K562 (cell line): ENCODE measurements around the gene DNASE1L2. TPM values are rescaled to one million over a fixed set of nuclear protein-coding genes. Genes with fewer than 3 reads are reported as not detected.

Source experiments
- ATAC-seq: fragments of 200-7000 bp; cut with Tn5 transposase; 3 replicates; pipeline ENCODE4 v1.9.1; 2020; ENCODE audit warnings: moderate library complexity
- BruUV-seq: library from RNA; stranded (reverse); fragments of 400-500 nt; replicated peaks from 2 replicates; lab custom pipeline; 2021; lab: Mats Ljungman, UMichigan
- CTCF ChIA-PET: fragments of 300-600 bp; formaldehyde crosslinking; extraction: SDS; loops from one replicate; lab custom pipeline; 2021; ENCODE audit warnings: low intra/inter-chr PET ratio; lab: Yijun Ruan, JAX
- POLR2A ChIA-PET: fragments of 300-600, 350-650 bp; sonication (Branson Sonifier 250); formaldehyde crosslinking; extraction: SDS; loops from one replicate; lab custom pipeline; 2021; ENCODE audit warnings: antibody characterized with exemption, inconsistent platforms; lab: Yijun Ruan, JAX
- DNase-seq, 4 experiments: peaks; one replicate each; pipeline versions ENCODE4 v3.0.0 to v3.0.0-alpha.2; 2011 to 2018; ENCODE audit warnings: low spot score in 3 of 4, mixed read lengths in 3 of 4; ENCODE audit errors: extremely low read depth in 1 of 4
- FAIRE-seq: peaks from 2 replicates; lab custom pipeline; 2011; peaks lifted over from hg19 to GRCh38; lab: Jason Lieb, UNC
- H2AFZ ChIP-seq: 2 replicates; pipeline ENCODE4 v1.6.0; 2011; ENCODE audit warnings: low read depth, low read length, control low read depth, inconsistent platforms
- H3K27ac ChIP-seq: fragments of 200-600 bp; 3 replicates; pipeline ENCODE4 v1.8.0; 2011; ENCODE audit warnings: low read depth, mild to moderate bottlenecking, control low read depth, inconsistent platforms, low read length, moderate library complexity, mixed read lengths; ENCODE audit errors: extremely low read depth
- H3K27me3 ChIP-seq, 2 experiments: fragments of 300-600 bp in 1 of 2; 2 replicates in 1 of 2; 3 replicates in 1 of 2; pipeline versions ENCODE4 v1.6.0 to v1.8.0; 2011; ENCODE audit warnings: inconsistent platforms in 2 of 2, low read length in 2 of 2, mild to moderate bottlenecking in 1 of 2, mixed read lengths in 1 of 2, moderate library complexity in 1 of 2; ENCODE audit not compliant: control insufficient read depth in 2 of 2, insufficient read depth in 2 of 2
- H3K36me3 ChIP-seq: fragments of 300-600 bp; 3 replicates; pipeline ENCODE4 v1.8.0; 2011; ENCODE audit warnings: mild to moderate bottlenecking, low read length, inconsistent platforms; ENCODE audit not compliant: control insufficient read depth, insufficient read depth
- H3K4me1 ChIP-seq, 2 experiments: fragments of 200-600 bp in 1 of 2; replicated peaks in 1 of 2; 2 replicates in 1 of 2; 3 replicates in 1 of 2; pipeline versions ENCODE4 v1.5.1 to v1.8.0; 2011; ENCODE audit warnings: inconsistent platforms in 2 of 2, low read length in 2 of 2, mild to moderate bottlenecking in 1 of 2, mixed read lengths in 1 of 2, moderate library complexity in 1 of 2; ENCODE audit not compliant: control insufficient read depth in 2 of 2, insufficient read depth in 2 of 2
- H3K4me2 ChIP-seq: 2 replicates; pipeline ENCODE4 v1.6.1; 2011; ENCODE audit warnings: low read length, control low read depth, inconsistent platforms, mixed read lengths; ENCODE audit not compliant: insufficient read depth
- H3K4me3 ChIP-seq: fragments of 200-600 bp; sonication (generic), shearing (Covaris generic); 2 replicates; pipeline ENCODE4 v1.5.1; 2016; ENCODE audit warnings: control low read depth, inconsistent platforms
- H3K79me2 ChIP-seq: fragments of 200-600 bp; 3 replicates; pipeline ENCODE4 v1.8.0; 2011; ENCODE audit warnings: low read length, inconsistent platforms; ENCODE audit not compliant: control insufficient read depth, insufficient read depth
- H3K9ac ChIP-seq, 2 experiments: 2 replicates each; pipeline versions ENCODE4 v1.6.0 to v1.6.1; 2011; ENCODE audit warnings: low read depth in 2 of 2, low read length in 2 of 2, control low read depth in 1 of 2, inconsistent platforms in 1 of 2, mild to moderate bottlenecking in 1 of 2, mixed read lengths in 1 of 2; ENCODE audit not compliant: insufficient read depth in 1 of 2
- H3K9me1 ChIP-seq: one replicate; pipeline ENCODE4 v1.6.0; 2011; ENCODE audit warnings: inconsistent platforms, mild to moderate bottlenecking, low read length, moderate library complexity; ENCODE audit not compliant: control insufficient read depth, insufficient read depth
- H3K9me3 ChIP-seq: replicated peaks from 2 replicates; pipeline ENCODE4 v1.5.1; 2011; ENCODE audit warnings: low read depth, low read length, inconsistent platforms; ENCODE audit not compliant: control insufficient read depth, insufficient read depth
- H4K20me1 ChIP-seq: replicated peaks from 2 replicates; pipeline ENCODE4 v1.6.1; 2011; ENCODE audit warnings: low read length, inconsistent platforms, mixed read lengths; ENCODE audit not compliant: control insufficient read depth, insufficient read depth
- HMG20A ChIP-seq: fragments of 450-650 bp; formaldehyde crosslinking; conservative IDR thresholded peaks from 2 replicates; pipeline ENCODE4 v1.4.0; 2020; ENCODE audit warnings: mild to moderate bottlenecking, mixed read lengths
- POLR2G ChIP-seq: fragments of 200-400 bp; formaldehyde crosslinking; IDR thresholded peaks from 2 replicates; pipeline ENCODE4 v1.6.1; 2017; ENCODE audit warnings: low read depth, mild to moderate bottlenecking, antibody characterized with exemption, low read length, moderate library complexity
- WGBS: fragments of 100-300 bp; shearing (Covaris generic); methylation state at CpG from one replicate; pipeline ENCODE4 v1.1.6; 2016; ENCODE audit warnings: low coverage, mixed read lengths; ENCODE audit not compliant: insufficient coverage; ENCODE audit errors: missing lambda C conversion rate; 5-methylcytosine and 5-hydroxymethylcytosine counted together
- in situ Hi-C: fragments of 300-500 bp; cut with MboI; formaldehyde crosslinking; loops from 4 replicates; pipeline ENCODE4 v1.15.0; 2018; ENCODE audit warnings: inconsistent platforms, mixed read lengths
- intact Hi-C: fragments of 100-400 bp; cut with micrococcal nuclease; formaldehyde crosslinking; loops from 2 replicates; pipeline ENCODE4 v1.14.2; 2022
- polyA plus RNA-seq, 8 experiments: library from polyadenylated mRNA; depleted of rRNA in 4 of 8; stranded (reverse) in 5 of 8; unstranded in 3 of 8; fragments of >200 nt; fragmentation: Nextera tagmentation in 2 of 8; fragmentation: Illumina TruSeq in 1 of 8; extraction: Ambion mirVana in 2 of 8; extraction: Trizol in 1 of 8; gene quantifications; 2 replicates each; pipeline versions ENCODE4 v1.2.1 to v1.2.3, GENCODE V29; 2011 to 2014; ENCODE audit warnings: inconsistent platforms in 1 of 8, missing spikeins in 1 of 8
- total RNA-seq, 7 experiments: library from RNA; depleted of rRNA in 6 of 7; stranded (reverse); fragments of >200 nt in 6 of 7; fragmentation: Illumina TruSeq in 2 of 7; extraction: Trizol in 2 of 7; gene quantifications; 2 replicates each; pipeline versions ENCODE4 v1.2.1 to v1.2.3, GENCODE V29; 2011 to 2021; ENCODE audit warnings: low replicate concordance in 1 of 7

Gene DNASE1L2
- total and polyA plus RNA-seq, 9 of the 15 experiments (the other 6 are each of a cell fraction or from before 2014, with no cell fraction given): 0.08 to 2.7 (median 1.7) TPM; not detected in 1

GRCh38 chr16:2275476-2276367, 39.5 kb downstream of the DNASE1L2 start:
- peaks cover 32% of the 10 kb centered on the region; the same call in 1 of the 3 replicates for H3K36me3 ChIP-seq
- no TSS peak for BruUV-seq
- H4K20me1 ChIP-seq: no peaks in the 10 kb centered on the region
- H3K27me3 ChIP-seq: no peaks in the 10 kb centered on the region
- ChIA-PET POLR2A (interaction anchor here (0.6 to 1.0 kb wide), 5 partner anchors 9 to 71 kb away, joined by 3 to 5 read pairs (median 3); partner anchors contain the start of gene ECI1), CTCF (no interaction called here)
- H3K9me1 ChIP-seq: peaks cover 3% of the 10 kb centered on the region
- no peak for FAIRE-seq
- no peak overlapping the region for H3K4me2 ChIP-seq
- no peak overlapping the region for H2AFZ ChIP-seq
- H3K4me1 ChIP-seq: peaks cover 0 to 58% of the 10 kb centered on the region in 2 experiments; a peak in 2 of 5 replicates
- WGBS: 73% methylated on average over 20 of the region's 30 CpGs
- ATAC-seq: no peak
- TF ChIP-seq POLR2G (0 out of 2 replicates have a peak, but pooled peaks have one; percentile 41), HMG20A (CRISPR knock-in tag) (no peak)
- no peak for DNase-seq
- in situ Hi-C loops: no loop called here
- H3K9ac ChIP-seq: no peak overlapping the region; a peak in 1 of 4 replicates
- H3K4me3 ChIP-seq: no peak overlapping the region
- intact Hi-C loops: no loop called here
- 0 out of 3 replicates have a peak, but pooled peaks cover under 1% of the 10 kb centered on the region for H3K79me2 ChIP-seq
- H3K9me3 ChIP-seq: no peaks in the 10 kb centered on the region
- H3K27ac ChIP-seq: no peak overlapping the region
